GM20431 (cell line): ENCODE results near the gene GRK2.

Experiments
- in situ Hi-C: fragments of 300-500 bp; cut with MseI, MboI; formaldehyde crosslinking; loops from one replicate; pipeline ENCODE4 v1.15.0; 2020; ENCODE audit warnings: low sequenced_read_pairs; ENCODE audit not compliant: unreplicated experiment

Gene GRK2

DNA sequence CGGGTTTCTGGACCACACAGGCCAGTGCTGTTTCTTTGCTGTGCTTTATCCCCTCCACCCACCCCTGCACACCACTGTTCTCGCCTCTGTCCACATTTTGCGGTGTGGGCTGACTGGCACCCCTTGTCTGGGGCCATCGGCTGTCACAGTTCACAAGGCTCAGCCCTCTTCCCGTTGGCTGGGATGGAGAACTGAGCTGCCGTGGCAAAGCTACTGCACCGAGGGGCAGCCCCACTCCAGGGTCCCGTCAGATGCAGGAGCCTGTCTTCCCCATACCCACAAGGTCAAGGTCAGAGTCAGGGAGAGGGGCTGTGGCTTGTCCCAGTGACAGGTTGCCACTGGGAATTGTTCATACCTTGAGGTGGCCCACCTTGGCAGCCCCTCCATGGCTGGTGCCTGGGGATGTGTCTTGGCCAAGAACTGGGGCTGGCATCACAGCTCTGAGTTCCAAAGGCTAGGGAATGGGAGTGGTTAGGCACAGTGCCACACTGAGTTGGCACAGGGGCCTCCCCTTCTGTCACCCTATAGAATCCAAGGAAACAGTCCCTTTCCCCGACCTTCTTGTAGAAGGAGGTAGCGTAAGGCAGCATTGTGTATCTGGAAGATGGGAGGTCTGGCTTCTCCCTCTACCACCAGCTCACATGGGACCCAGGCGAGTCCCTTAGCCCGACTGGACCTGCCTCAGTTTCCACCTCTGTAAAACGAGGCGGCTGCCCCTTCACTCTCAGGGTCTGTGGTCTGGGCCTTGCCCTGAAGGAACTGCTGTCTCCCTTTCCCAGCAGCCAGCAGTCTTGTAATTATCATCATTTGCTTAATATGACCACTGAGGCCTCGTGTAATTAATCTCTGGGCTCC lies 3.4 kb downstream of the GRK2 start:
- in situ Hi-C loops, result no loop called here

DNA sequence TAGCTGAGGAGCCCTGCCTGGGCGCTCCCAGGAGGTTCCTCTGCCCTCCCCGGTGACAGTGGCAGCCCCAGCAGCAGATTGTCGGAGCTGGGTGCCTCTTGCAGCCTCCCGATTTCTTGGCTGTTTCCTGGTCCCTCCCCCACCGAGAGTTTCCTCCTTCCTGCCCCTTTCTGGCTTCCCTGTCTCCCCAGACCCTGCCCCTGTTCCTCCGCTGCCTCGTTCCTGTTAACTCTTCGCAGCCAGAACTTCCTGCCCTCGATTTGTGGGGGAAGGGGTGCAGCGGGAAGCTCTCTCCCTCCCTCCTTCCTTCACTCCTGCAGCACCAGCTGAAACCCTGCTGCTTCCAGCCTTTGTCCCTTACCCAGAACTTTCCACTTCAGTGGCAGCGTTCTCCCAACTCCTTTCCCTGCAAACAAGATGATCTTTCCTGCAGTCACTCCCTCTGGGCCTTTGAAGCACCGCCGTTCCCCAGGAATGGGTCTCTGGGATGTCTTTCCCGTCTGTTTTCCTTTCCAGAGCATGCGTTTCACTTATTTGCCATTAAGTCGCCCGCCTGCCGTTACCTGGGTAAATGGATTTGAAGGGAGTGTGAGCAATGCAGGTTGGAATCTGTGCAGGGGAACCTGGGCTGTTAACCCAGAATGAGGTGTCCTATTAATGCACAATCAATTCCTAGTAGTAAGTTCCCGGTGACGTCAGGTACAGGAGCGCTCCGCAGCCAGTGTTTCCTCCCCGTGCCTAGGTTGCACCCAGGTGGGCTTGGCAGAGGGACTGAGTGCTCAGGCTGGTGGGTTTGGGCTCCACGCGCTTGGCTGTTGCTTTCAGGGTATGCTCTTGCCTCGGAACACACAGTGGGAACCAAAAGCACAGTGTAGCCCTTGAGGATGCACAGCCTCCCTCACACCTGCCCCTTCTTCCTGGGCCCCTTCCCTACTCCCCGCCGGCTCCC lies 4.3 kb downstream of the GRK2 start:
- in situ Hi-C loops, result no loop called here

DNA sequence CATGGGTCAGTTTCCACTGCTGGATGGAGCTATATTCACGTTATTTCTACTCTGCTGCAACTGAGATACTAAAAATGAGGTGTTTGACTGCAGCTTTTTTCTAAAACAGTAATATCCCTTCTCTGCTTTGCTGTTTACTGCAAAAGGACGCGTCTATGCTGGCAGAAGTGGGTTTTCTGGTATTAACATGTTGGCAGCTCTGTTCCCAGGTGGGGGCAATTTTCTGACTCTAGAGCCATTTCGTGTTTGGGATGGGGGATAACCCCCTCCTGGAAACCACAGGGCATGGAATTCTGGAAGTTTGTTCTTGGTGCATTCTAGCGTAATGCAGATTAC lies 4.9 kb downstream of the GRK2 start:
- in situ Hi-C loops, result no loop called here

DNA sequence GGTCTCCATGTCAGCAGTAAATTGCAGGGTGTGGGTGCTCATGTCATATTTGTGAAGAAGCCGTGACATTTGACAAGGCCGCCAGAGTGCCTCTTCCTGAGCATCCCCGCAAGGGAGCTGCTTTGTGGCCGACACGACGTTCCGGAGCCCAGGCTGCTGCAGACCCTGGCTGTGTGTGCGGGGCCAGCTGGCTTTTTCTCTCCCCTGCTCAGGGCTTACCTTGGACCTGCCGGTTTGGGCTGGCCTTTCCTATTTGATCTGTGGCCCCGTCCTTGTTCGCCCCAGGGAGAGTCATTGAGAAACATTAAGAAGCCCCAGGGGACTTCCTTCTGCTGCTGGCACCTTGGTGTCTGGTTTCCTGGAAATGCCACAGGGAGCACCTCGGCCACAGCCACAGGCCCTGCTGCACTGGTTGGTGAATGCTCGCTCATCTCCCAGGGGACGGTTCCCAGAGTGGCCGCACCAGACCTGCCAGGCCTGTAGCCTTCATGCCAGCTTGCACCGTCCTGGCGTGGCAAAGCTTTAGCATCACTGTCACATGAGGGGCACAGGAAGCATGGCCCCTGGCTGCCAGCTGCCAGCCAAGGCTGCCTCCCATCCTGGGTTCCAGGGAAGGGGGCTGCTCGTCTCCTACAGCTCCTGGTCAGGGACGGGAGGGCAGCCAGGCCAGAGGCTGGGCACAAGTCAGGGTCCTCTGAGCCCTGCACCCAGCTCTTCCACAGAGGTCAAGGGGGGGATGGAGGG lies 5.4 kb downstream of the GRK2 start:
- in situ Hi-C loops, result no loop called here

DNA sequence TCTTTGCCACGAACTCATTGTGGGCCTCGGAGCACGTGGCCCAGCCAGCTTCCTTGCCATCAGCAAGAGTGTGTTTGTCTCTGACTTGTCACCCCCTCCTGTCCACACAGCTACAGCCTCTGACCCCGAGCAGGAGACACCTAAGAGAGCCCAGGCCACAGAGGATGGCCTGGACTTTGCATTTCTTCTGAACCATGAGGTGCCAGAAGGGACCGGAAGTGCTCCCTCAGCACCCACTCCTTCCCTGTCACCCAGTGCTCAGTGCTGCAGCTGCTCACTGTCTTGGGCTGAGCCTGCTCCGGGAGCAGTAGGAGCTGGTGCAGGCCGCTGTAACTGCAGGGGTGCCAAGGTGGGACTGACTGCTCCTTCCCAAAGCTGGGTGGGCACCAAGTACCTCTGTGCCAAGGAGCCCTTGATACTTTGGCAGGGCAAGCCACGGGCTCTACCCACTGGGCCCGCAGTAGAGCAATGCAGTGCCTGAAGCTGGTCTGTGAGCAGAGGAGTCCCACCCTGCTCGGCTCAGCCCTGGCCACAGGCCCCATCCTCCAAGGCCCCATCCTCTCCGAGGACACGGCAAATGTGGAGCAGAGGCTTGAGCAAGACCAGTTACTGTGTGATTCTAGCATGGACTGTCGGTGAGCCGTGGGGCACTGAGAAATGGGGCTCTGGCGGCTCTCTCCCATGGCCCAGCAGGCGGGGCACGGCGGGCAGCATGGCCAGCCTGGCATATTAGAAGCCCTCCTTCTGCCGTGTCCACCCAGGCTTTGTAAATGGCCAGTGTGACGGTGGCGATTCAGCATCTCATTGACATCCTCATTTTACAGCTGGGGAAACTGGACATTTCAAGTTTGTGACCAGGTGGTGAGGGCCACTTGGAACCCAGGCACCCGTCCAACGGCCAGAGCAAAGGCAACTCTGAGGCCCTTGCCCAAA lies 6.3 kb downstream of the GRK2 start:
- in situ Hi-C loops, result no loop called here

DNA sequence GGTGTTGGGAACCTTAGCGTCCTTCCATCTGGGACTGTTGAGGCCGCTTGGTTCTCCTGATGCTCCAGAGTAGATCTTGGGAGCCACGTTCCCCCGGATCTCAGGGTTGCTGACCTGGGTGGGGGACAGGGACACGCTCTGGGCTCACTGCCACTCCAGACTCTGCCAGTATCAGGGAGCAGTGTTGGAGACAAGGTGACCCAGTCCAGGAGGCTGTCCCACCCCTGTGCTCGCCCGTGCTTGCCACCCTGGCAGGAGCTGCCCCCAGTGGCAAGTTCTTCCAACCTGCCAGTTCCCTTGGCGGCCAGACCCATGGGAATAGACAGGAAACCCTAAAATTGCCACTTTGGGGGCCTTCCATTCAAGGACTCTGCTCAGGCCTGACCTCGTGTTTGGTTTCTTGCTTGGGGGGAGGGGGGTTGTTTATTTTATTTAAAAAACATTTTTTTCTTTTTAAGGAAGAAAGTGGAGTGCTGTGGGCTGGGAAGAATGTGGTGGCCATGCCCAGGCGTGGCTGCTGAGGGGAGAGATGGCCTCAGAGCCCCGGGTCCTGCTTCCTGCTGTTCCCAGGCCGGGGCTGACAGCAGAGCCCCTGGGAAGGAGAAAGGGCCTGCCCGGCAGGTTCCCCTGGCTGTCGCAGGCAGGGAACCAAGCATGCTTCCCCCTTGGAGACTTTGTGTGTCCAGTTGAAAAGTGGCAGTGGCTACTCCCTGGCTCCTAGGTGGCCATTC lies 7.2 kb downstream of the GRK2 start:
- in situ Hi-C loops, result no loop called here

DNA sequence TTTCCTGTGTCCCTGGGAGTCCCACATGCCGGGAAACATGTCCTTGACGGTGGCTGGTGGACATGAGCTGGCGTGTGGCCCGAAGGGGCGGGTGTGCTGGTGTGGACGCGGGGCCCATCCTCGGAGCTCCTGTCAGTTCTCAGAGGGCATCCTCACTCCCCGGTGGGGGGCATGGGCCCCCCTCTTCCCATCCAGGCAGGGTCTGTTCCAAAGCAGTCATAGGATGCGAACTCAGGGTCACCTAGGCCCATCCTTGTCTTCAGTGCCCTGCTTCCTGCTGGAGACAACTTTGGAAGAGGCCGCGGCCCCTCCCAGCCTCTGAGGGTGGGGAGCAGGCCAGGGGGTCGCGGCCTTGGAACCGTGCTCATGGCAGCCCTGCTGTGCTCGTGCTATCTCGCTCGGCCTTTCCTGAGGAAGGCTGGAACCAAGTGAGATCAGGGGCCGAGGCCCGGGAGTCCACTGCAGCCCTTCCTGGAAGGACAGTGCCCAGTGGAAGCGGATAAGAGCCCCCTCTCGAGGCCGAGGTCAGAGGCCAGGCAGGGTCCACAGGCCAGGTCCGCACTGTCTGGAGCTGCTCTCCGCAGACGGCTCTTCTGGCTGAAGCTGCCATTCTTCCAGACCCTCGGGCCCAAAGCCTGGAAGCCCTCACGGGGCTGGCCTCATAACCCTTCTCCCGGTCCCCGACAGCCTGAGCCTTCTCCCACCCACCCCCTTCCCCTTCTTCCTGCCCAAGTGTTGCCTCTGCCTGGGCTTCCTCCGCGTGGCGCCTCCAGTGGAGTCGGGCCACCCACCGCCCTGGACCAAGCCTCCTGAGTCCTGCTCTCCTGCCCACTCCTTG lies 8.7 kb downstream of the GRK2 start:
- in situ Hi-C loops, result no loop called here

DNA sequence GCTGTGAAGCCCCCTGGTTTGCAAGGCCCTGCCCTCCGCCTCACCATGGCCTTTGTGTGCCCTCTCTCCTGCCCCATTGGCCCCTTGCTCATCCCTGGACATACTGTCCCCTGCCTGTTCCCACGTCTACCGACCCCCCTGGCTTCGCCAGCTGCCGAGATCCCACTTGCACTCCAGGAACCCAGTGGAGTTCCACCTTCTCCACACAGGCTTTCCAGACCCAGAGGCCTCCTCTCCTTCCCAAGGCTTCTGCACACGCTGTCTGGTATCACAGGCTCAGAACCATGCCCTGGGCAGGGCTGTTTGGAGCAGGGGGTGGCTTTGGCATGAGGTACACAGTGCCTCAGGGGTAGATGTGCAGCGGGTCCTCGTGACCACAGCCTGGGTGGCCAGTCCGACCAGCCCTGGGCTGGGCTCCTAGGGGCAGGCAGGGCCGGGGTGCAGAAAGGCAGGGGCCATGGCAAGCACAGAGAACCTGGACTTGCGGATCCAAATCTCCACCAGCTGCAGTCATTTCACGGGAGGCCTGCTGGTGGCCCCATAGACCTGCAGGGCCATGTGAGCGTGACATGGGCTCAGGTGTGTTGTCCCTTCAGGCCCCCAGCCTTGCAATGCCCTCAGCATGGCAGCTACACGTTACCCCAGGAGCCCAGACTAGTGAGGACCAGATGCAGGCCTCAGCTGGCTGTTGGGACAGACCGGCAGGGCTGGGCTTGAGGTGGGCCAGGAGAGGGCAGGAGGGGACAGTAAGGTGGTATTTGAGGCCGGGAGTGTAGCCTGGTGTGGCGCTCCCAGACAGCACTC lies 9.5 kb downstream of the GRK2 start:
- in situ Hi-C loops, result no loop called here

DNA sequence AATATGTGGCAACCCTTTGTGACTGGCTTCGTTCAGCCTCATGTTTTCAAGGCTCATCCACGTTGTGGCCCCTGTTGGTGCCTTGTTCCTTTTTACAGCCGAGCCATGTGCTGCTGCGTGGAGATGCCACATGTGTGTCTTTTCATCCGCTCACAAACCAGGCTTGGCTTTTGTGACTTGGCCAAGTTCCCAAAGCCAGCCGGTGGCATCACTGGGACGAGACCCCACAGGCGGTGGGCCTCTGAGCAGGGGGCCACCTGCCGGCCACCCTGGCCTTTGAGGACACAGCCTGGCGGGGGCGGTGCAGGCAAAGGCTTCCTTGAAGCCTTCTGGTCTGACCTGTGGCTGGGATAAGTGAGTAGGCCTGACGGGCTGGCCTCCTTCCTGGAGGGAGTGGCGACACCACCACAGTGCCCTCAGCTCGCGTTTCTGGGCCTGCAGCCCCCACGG lies 10.5 kb downstream of the GRK2 start:
- in situ Hi-C loops, result no loop called here

DNA sequence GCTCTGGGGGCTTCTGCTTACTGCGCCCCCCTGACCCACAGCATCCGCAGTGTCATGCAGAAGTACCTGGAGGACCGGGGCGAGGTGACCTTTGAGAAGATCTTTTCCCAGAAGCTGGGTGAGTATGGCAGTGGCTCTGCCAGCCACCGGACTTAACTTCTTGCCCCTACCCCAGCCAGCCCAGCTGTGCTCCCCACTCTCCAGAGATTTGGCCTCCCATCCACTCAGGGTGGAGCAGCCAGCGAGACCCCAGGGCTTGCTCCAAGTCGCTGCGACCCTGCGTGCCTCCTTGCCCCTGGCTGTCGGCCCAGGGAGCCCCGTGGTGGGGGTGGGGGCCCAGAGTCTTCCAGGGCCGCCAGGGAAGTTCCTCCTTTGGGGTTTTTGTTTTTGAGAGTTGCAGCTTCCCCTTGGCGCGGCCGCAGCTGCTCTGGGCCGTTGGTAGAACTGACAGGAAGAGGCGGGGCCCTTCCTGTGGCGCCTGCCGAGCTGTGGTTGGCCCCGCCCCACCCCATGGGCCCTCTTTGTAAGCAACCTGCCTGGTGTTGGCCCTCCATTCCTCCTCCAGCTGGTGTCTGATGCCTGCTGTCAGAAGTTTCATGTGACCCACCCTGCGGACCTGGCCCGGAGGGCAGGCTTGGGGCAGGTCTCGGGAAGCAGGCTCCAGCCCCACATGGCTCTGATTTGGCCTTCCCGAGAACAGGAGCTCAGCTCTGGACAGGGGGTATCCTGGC lies 11.1 kb downstream of the GRK2 start:
- in situ Hi-C loops, result no loop called here

DNA sequence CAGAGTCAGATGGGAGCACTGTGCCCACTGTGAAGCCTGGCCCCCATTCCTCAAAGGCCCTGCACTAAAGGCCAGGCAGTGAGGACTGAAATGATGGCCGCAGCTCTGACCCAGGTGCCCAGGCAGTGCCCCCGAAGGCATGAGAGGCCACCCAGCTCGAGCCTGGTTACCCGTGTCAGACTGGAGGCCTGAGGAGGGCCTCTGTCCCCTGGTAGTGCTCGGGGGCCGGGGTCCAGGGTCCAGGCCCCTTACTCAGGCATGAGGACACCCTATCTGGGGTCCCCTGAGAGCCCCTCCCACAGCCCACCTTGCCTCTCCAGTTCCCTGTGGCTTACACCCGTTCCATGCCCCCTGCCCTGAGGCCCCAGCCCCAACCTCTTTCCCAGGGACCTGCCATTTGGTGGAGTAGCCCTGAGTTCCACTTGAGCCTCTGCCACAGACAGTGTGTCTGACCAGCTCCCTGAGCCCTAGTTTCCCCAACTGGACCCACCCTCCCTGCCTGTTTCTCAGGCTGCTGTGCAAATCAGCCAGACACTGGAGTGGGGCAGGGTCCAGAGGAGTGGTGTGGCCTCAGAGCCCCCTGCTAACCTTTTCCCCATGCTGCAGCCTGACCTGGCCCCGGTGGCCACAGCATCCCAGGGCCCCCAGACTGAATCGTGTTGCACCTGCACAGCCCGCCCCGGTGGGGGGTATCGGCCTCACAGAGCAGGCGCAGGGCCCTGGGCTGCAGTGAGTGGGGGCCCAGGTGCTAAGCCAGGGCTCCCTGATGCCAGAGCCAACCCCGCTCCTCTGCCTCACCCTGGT lies 12.1 kb downstream of the GRK2 start:
- in situ Hi-C loops, result no loop called here

DNA sequence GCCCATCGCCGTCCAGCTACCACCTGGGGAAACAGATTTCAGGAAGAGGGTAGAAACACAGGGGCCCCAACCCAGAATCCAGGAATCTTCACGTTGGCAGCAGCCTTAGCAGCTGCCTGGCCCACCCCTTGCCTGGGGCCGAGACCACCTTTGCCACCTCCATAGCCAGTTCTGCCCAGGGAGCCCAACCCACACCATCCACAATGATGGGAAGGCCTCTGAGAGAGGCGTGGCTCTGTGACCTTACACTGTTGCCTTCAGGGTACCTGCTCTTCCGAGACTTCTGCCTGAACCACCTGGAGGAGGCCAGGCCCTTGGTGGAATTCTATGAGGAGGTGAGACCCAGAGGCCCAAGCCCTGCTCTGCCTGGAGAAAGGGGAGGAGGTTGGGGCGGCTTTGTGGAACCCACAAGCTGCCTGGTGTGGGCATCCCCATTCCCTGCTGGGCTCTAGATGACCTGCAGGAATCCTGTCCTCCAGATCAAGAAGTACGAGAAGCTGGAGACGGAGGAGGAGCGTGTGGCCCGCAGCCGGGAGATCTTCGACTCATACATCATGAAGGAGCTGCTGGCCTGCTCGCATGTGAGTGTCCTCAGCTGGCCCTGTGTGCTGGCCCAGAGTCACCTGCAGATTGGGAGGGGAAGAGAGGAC lies 12.8 kb downstream of the GRK2 start:
- in situ Hi-C loops, result no loop called here

DNA sequence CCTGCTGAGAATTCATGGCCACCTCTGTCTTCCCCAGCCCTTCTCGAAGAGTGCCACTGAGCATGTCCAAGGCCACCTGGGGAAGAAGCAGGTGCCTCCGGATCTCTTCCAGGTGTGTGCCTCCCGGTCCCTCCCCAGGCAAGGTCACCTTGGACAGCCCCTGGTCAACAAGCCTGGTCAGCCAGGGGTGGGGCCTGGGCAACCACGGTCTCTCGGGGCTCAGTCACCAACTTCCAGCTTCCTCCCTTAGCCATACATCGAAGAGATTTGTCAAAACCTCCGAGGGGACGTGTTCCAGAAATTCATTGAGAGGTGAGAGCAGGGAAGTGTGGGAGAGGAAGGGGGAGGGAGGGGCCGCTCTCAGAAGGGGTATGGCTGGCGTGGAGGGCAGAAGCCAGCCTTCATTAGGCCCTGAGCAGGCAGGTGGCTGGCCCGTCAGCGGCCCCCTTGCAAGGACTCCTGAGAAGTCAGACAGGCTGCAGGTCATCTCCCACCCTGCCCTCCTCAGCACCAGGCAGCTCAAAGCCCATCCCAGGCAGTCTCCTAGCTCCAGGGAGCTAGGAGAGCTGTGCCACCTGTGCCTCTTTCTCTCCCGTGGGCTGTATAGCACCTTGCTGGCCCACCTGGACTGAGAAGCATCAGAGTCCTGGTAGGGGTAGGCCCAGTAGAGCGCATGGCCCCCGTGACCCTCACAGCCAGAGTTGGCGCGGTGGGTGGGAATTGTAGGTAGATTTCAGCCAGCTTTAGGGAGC lies 13.5 kb downstream of the GRK2 start:
- in situ Hi-C loops, result no loop called here

DNA sequence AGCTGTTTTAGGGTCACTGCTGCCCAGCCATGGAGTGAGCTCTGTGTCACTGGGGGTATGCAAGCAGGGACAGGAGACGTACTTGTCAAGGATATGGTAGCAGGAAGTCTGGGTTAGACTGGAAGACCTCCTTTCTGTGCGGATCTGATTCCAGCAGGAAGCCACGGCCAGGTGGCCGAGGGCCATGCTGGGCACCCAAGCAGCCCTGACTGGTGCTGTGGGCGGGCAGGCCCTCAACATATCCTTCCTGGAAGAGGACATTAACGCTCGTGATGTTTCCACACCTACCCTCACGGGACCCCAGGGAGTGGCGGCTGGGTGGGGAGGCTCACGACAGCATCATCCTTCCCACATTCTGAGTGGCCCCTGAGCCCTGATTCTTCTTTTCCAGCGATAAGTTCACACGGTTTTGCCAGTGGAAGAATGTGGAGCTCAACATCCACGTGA lies 14.1 kb downstream of the GRK2 start:
- in situ Hi-C loops, result no loop called here
